Measurements from ENCODE around the gene ZBTB20. TPM values are rescaled to one million over a fixed set of nuclear protein-coding genes. Genes with fewer than 3 reads are reported as not detected.

ZBTB20 gene
- total RNA-seq, 2 experiments from 2014 or later = 2.5 to 3.2 TPM

- POLR2A ChIA-PET = no interaction called here
- CTCF ChIA-PET = no interaction called here
These were observed 337.2 kb downstream of the ZBTB20 start for GRCh38 chr3:114809668-114810413.

- CTCF ChIA-PET = no interaction called here
- POLR2A ChIA-PET = no interaction called here
These were observed 343.0 kb downstream of the ZBTB20 start for GRCh38 chr3:114804099-114804498.

- CTCF ChIA-PET = no interaction called here
- POLR2A ChIA-PET = no interaction called here
These were observed 343.9 kb downstream of the ZBTB20 start for GRCh38 chr3:114803042-114803695.

- POLR2A ChIA-PET = no interaction called here
- CTCF ChIA-PET = interaction anchor here (0.7 kb wide), 1 partner anchor 41 kb away, joined by 6 read pairs; no protein-coding TSS in a partner anchor
These were observed 346.6 kb downstream of the ZBTB20 start for GRCh38 chr3:114800272-114801031.

GRCh38 chr3:114799816-114800215 is 347.3 kb downstream of the ZBTB20 start:
- ChIA-PET POLR2A (no interaction called here), CTCF (no interaction called here)

GRCh38 chr3:114796796-114797195 is 350.3 kb downstream of the ZBTB20 start:
- CTCF ChIA-PET = no interaction called here
- POLR2A ChIA-PET = no interaction called here

GRCh38 chr3:114794894-114795630 is 352.0 kb downstream of the ZBTB20 start:
- ChIA-PET CTCF (no interaction called here), POLR2A (no interaction called here)

- ChIA-PET CTCF (no interaction called here), POLR2A (no interaction called here)
These were observed 354.7 kb downstream of the ZBTB20 start for GRCh38 chr3:114792159-114792918.

- ChIA-PET CTCF (no interaction called here), POLR2A (no interaction called here)
These were observed 356.3 kb downstream of the ZBTB20 start for GRCh38 chr3:114790752-114791151.

GRCh38 chr3:114789803-114790202 is 357.3 kb downstream of the ZBTB20 start:
- ChIA-PET POLR2A (no interaction called here), CTCF (no interaction called here)

- POLR2A ChIA-PET = no interaction called here
- CTCF ChIA-PET = no interaction called here
These were observed 371.7 kb downstream of the ZBTB20 start for GRCh38 chr3:114775395-114775794.

GRCh38 chr3:114770874-114771273 is 376.2 kb downstream of the ZBTB20 start:
- CTCF ChIA-PET = no interaction called here
- POLR2A ChIA-PET = no interaction called here

GRCh38 chr3:114764056-114764492 is 383.0 kb downstream of the ZBTB20 start:
- ChIA-PET POLR2A (no interaction called here), CTCF (no interaction called here)

- ChIA-PET CTCF (no interaction called here), POLR2A (no interaction called here)
These were observed 384.9 kb downstream of the ZBTB20 start for GRCh38 chr3:114762144-114762543.

GRCh38 chr3:114760679-114761078 is 386.4 kb downstream of the ZBTB20 start:
- ChIA-PET CTCF (no interaction called here), POLR2A (no interaction called here)

GRCh38 chr3:114758831-114759699 is 388.0 kb downstream of the ZBTB20 start:
- CTCF ChIA-PET = no interaction called here
- POLR2A ChIA-PET = no interaction called here

GRCh38 chr3:114756506-114757279 is 390.4 kb downstream of the ZBTB20 start:
- CTCF ChIA-PET = no interaction called here
- POLR2A ChIA-PET = no interaction called here

GRCh38 chr3:114746502-114746901 is 400.6 kb downstream of the ZBTB20 start:
- ChIA-PET CTCF (interaction anchor here (1.5 kb wide), 1 partner anchor 16 kb away, joined by 3 read pairs; no protein-coding TSS in a partner anchor), POLR2A (no interaction called here)

Measured in activated CD8-positive, alpha-beta memory T cell treated with anti-CD3 and anti-CD28 coated beads for 36 hours (primary cell).